NCI-H1694 treated with DMSO at 0.1 percent for 48 hours (cell line): ENCODE measurements around the gene GRM5.
"Not testable (repeated sequence)": the region's sequence is repeated elsewhere in the genome, so short reads cannot be mapped to it uniquely, and the experiment has no call there.

Source experiments
- DNase-seq: peaks from one replicate; lab custom pipeline; 2025; lab: John Stamatoyannopoulos, UW

GRM5 gene

GRCh38 chr11:88495836-88496235 lies 569.9 kb downstream of the GRM5 start:
- DNase-seq, result no peak

DNA sequence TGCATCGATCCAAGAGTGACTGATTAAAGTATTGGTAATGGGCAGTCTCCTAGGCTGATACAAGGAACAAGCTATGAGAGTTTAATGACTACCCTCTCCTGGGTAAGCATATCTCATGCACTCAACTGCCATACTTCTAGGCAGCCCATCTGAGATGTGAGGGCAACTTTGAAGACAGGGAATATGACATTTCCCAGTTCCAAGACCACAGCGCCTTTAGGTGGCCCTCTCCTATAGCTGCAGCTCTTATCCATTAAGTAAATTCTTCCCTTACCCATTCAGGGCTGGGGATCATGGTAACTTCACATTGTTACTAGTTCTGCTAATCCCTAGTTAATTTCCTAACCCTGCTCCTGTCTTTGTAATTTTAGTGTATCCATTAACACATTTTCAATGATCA lies 570.9 kb downstream of the GRM5 start:
- no peak for DNase-seq

DNA sequence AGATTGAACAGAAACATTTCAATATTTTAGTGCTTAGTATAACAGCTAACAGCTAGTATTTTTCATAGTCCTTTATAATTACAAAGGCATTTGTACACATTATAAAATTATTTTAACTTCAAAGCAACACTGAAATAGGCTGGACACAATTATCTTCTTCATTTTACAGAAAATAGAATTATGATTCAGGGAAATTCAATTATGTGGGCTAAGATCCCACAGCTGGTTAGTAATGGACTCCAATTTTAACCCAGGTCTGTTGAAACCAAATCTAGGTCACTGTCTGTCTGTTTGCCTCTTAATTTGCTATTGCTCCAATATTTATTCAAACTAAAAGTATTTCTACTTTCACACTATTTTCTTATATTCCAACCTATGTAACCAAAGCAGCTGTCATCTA lies 574.1 kb downstream of the GRM5 start:
- DNase-seq, result no peak

GRCh38 chr11:88489030-88489429 lies 576.8 kb downstream of the GRM5 start:
- no peak for DNase-seq

DNA sequence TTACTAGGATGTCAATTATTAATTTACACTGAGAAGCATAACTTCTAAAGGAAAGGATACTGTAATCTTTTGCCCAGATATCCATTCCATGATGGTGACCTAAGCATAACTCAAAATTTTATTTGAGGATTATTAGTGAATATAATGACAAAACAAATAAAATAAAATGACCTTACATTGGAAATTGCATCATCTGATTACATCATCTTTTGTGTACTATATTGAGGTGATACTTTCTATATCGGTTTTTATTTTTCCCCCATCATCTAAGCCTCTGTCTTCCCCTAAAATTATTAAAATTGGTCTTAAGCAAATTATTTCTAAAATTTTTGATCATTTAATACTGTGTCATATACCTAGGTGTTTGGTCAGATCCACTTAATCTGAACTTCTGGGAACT lies 578.1 kb downstream of the GRM5 start:
- DNase-seq, result no peak

DNA sequence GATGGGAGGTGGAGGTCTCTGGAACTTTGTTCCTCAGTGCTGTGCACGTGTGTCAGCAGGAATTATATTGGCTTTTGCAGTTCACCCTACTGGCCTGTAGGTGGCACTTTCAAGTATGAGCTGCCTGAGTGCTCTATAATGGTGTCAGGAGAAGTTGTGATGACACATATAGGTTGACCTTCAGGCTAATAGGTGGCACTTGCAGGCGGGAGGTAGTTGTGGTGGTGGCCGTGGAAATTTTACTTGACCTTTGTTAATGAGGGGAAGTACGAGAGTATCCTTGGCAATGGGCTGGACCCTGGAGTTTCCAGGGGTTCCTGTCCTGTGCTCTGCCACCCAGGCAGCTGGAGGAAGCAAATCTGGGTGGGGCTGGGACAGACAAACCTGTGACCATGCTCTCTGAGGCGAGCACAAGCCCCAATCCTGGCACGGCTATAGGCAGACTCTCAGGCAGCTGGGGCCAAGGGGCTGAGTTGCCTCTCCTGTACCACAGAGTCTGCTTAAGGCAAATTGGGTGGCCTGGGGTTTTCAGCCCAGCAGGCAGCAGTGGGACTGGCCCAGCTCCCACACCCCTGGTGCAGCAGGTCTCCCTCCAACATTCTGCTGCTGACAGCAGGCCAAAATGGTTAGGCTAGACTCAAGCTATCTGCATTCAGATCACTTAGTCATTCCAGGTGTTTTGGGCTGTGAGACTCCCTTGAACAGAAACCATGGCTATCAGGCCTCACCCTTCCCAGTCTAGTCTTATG lies 580.7 kb downstream of the GRM5 start:
- peak; percentile 25 for DNase-seq

DNA sequence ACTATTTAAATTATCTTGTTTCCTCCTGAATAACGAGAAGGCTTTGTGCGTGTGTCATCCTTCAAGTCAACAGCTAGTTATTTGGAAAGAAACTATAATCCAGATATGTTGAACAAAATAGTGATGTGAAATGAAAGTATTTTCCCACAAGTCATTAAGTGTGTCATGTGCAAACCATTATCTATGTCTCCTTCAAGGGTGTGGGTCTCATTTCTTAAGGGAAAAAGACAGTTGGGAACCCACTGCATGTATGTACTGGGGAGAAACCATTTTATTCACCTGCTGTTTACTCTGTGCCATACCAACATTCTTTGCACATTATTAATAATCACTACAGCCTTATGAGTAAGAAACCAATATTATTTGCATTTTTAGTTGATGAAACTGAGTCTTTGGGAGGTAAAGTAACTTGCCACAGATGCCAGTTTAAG lies 582.9 kb downstream of the GRM5 start:
- no peak for DNase-seq

DNA sequence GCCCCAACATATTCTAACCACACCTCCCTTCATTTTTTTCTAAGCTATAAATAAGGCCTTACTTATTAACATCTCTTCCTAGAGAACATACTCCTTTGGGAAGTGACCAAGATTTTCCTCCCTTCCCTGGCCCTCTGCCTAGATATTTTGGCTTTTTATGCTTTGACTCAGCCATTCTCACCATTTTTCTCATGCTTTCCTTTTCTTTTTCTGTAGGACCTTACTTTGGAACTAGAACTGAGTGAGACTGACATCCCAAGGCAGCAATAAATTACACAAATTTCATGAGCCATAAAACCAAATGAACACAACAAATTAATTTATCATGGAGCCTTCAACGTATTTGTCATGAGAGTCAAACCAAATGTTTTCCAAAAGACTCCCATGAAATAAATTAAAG lies 585.6 kb downstream of the GRM5 start:
- no peak for DNase-seq

DNA sequence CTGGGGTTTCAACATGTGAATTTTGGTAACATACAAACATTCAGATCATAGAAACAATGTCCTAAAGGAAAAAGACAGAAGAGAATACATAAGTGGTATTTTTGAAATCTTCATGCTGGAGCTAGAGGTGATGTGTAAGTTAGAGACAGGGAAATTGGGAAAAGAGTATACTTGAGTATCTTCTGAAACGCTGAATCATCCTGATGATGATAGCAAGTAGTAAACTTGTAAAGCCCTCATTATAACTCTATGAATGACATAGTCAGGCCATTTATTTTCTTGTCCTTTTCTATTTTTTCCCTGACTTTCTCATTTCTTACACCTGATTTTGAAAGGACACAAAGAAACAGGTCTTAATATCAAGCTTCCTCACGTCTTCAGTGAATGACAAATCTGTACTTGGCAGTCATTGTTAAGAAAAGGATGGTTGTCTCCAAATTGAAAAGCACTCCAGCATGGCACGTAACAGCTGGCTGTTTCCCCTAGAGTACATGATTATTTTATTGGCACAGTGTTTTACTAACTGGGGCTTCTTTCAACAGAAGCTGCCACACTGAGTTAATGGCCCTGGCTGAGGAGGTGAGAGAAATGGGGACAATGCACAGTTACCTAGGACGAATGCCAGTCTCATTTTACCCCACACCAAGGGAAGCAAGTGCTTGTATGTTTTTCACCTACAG lies 587.5 kb downstream of the GRM5 start:
- peak; percentile 72 for DNase-seq

DNA sequence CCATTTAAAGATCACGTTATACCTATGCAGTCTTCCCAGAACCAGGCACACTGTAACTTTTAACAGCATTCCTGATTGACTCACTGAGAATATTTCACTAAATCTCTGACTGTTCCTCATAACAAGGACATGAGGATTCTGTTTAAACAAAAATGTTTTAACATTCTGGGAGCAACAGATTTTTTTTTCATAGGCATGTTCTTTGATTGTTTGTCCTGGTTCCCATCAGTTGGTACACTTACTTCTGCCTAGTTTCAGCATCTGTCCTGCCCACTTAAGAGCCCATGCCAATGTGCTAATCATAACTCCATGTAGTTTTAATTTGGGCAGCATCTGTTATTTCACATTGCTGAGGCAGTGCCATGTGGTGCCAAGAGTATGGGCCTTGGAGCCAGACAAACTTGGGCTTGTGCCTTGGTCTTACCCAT lies 589.8 kb downstream of the GRM5 start:
- peak; percentile 89 for DNase-seq

DNA sequence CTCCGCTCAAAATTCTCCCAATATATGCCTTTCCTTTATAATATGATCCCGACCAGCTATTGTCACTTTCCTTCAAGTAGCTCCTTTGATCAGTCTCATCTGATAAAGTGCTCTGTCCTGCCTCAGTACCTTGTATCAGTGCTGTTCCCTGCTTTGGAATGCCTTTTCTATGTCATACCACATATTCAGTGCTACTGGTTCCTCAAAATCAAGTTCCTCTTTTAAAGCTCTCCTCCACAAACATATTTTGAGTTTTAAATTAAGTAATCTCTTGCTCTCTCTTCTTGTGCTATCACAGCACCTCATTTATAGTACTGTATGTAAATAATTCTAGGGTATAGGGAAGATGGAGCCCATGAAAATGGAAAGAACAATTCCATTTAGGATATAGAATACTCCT lies 591.1 kb downstream of the GRM5 start:
- DNase-seq, result no peak

DNA sequence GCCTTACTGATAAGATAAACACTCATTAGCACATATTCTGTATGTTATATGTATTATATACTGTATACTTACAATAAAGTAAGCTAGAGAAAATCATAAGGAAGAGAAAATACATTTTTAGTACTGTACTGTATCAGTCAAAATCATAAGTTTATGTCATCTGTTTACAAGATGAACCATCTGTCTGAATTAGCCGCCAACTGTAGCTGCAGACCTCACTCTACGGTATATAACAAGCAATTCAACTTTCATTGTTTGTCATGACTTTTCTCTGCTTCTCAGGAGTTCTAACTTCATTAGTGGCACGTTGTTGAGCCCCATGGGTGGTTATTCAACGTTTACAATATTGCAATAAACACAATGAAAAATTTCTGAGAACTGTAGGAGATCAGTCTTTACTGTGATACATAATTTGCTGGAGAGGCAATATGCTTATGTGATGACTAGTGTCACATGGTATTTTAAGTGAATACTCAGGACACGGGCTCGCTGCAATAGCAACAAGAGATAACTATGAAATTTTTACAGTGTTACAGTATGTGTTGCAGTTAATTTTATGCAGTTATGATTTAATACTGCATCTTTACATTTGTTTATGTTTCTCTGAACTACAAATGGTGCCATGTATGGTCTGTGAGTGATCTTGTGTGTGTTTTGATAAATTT lies 596.1 kb downstream of the GRM5 start:
- peak; percentile 69 for DNase-seq

GRCh38 chr11:88464528-88464927 lies 601.3 kb downstream of the GRM5 start:
- no peak for DNase-seq

DNA sequence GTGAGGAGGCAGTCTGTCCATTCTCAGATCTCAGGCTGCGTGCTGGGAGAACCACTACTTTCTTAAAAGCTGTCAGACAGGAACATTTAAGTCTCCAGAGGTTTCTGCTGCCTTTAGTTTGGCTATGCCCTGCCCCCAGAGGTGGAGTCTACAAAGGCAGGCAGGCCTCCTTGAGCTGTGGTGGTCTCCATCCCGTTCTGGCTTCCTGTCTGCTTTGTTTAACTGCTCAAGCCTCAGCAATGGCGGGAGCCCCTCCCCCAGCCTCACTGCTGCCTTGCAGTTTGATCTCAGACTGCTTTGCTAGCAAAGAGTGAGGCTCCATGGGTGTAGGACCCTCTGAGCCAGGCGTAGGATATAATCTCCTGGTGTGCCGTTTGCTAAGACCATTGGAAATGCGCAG lies 602.5 kb downstream of the GRM5 start:
- not testable (repeated sequence) for DNase-seq

GRCh38 chr11:88458047-88458446 lies 607.7 kb downstream of the GRM5 start:
- not testable (repeated sequence) for DNase-seq

GRCh38 chr11:88455974-88456373 lies 609.8 kb downstream of the GRM5 start:
- no peak for DNase-seq

DNA sequence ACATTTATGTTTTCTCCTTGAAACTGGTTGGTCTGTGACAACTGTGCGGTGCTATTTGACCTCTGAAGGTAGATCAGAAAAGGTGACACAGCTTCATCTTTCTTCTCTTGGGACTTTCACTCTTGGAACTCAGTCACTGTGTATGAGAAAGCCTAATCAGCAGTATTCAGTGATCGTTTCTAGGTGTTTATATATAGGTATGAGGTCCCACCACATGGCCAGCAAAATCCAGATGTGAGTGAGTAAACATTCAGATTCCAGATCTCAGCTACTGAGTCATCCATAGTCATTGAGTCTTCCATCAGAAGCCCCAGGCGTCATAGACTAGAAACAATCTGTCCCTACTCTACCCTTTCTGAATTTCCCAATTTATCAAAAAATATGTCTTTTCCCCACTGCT lies 610.9 kb downstream of the GRM5 start:
- DNase-seq, result no peak
